H1 (cell line): ENCODE results near the gene CLDN9. TPM values are rescaled to one million over a fixed set of nuclear protein-coding genes. Genes with fewer than 3 reads are reported as not detected.

Source experiments
- CTCF ChIA-PET: fragments of 300-600 bp; sonication (Branson Sonifier 250); formaldehyde crosslinking; loops from one replicate; lab custom pipeline; 2021; ENCODE audit not compliant: partially characterized antibody; lab: Charles Lee
- POLR2A ChIA-PET: fragments of 300-600 bp; sonication (Branson Sonifier 250); formaldehyde crosslinking; loops from one replicate; lab custom pipeline; 2021; ENCODE audit warnings: inconsistent platforms; ENCODE audit not compliant: partially characterized antibody; lab: Charles Lee
- DNase-seq, 2 experiments: peaks; one replicate each; pipeline versions ENCODE4 v3.0.0 to v3.0.0-alpha.2; 2010 to 2022; ENCODE audit warnings: low spot score in 2 of 2, low read depth in 1 of 2, mixed read lengths in 1 of 2
- FAIRE-seq: peaks from 2 replicates; lab custom pipeline; 2011; peaks lifted over from hg19 to GRCh38; lab: Jason Lieb, UNC
- H2AFZ ChIP-seq: 2 replicates; pipeline ENCODE4 v1.8.1; 2012; ENCODE audit warnings: low read length, inconsistent platforms
- H2AK5ac ChIP-seq: 2 replicates; pipeline ENCODE4 v1.6.1; 2013; ENCODE audit warnings: low read depth, low read length
- H2BK120ac ChIP-seq: replicated peaks from 2 replicates; pipeline ENCODE3; 2013; ENCODE audit warnings: low read depth, low read length, inconsistent platforms
- H2BK12ac ChIP-seq: 2 replicates; pipeline ENCODE4 v1.6.1; 2013; ENCODE audit warnings: low read depth, low read length
- H2BK15ac ChIP-seq: 2 replicates; pipeline ENCODE4 v1.6.1; 2013; ENCODE audit warnings: low read length
- H2BK20ac ChIP-seq: 2 replicates; pipeline ENCODE4 v1.6.1; 2013; ENCODE audit warnings: low read length
- H2BK5ac ChIP-seq: 2 replicates; pipeline ENCODE4 v1.6.1; 2013; ENCODE audit warnings: low read depth, low read length
- H3K14ac ChIP-seq: 2 replicates; pipeline ENCODE4 v1.6.1; 2013; ENCODE audit warnings: inconsistent platforms; ENCODE audit not compliant: insufficient read length
- H3K18ac ChIP-seq: 2 replicates; pipeline ENCODE4 v1.6.1; 2013; ENCODE audit warnings: low read length; ENCODE audit errors: extremely low read depth
- H3K23ac ChIP-seq: 2 replicates; pipeline ENCODE4 v1.6.1; 2013; ENCODE audit warnings: inconsistent platforms; ENCODE audit not compliant: insufficient read length
- H3K23me2 ChIP-seq: 2 replicates; pipeline ENCODE4 v1.6.1; 2013; ENCODE audit warnings: low read depth, low read length
- H3K27ac ChIP-seq: 2 replicates; pipeline ENCODE4 v1.6.1; 2011; ENCODE audit warnings: low read depth, low read length, inconsistent platforms
- H3K27me3 ChIP-seq, 4 experiments: replicated peaks in 1 of 4; 1 replicate in 1 of 4; 2 replicates in 3 of 4; pipeline versions ENCODE4 v1.6.1 to v1.8.1; 2011 to 2013; ENCODE audit warnings: low read length in 3 of 4, mild to moderate bottlenecking in 3 of 4, inconsistent platforms in 2 of 4, mixed read lengths in 2 of 4, moderate library complexity in 1 of 4; ENCODE audit not compliant: control insufficient read depth in 3 of 4, insufficient read depth in 3 of 4; ENCODE audit errors: extremely low read depth in 1 of 4
- H3K36me3 ChIP-seq, 4 experiments: 2 replicates each; pipeline versions ENCODE4 v1.6.1 to v1.8.1; 2011 to 2013; ENCODE audit warnings: mild to moderate bottlenecking in 4 of 4, low read length in 3 of 4, moderate library complexity in 2 of 4, control low read depth in 1 of 4, inconsistent platforms in 1 of 4; ENCODE audit not compliant: insufficient read depth in 4 of 4, control insufficient read depth in 2 of 4
- H3K4ac ChIP-seq: replicated peaks from 2 replicates; pipeline ENCODE3; 2013; ENCODE audit warnings: low read length, low read depth, mixed read lengths, inconsistent platforms; ENCODE audit not compliant: insufficient read length
- H3K4me1 ChIP-seq, 4 experiments: replicated peaks in 1 of 4; 1 replicate in 1 of 4; 2 replicates in 3 of 4; pipeline versions ENCODE4 v1.6.1 to v1.8.1; 2011 to 2013; ENCODE audit warnings: low read length in 3 of 4, inconsistent platforms in 2 of 4, mixed read lengths in 1 of 4; ENCODE audit not compliant: insufficient read depth in 4 of 4, control insufficient read depth in 3 of 4
- H3K4me2 ChIP-seq, 2 experiments: 2 replicates each; pipeline versions ENCODE4 v1.6.1 to v1.8.1; 2011 to 2013; ENCODE audit warnings: low read depth in 2 of 2, low read length in 2 of 2, control low read depth in 1 of 2, inconsistent platforms in 1 of 2, mild to moderate bottlenecking in 1 of 2; ENCODE audit not compliant: insufficient read depth in 1 of 2
- H3K4me3 ChIP-seq, 4 experiments: fragments of 200-600, 300-600 bp in 1 of 4; sonication (generic), shearing (Covaris generic), sonication (Bioruptor Twin) in 1 of 4; 2 replicates each; pipeline versions ENCODE4 v1.5.1 to v1.8.1; 2011 to 2016; ENCODE audit warnings: low read length in 4 of 4, low read depth in 3 of 4, control low read depth in 2 of 4, inconsistent platforms in 2 of 4, mild to moderate bottlenecking in 2 of 4, mixed read lengths in 1 of 4, moderate library complexity in 1 of 4; ENCODE audit not compliant: insufficient read depth in 2 of 4; ENCODE audit errors: extremely low read depth in 1 of 4
- H3K56ac ChIP-seq: replicated peaks from 2 replicates; pipeline ENCODE3; 2013; ENCODE audit warnings: low read depth, mild to moderate bottlenecking, mixed read lengths, low read length, inconsistent platforms; ENCODE audit not compliant: insufficient read length
- H3K79me1 ChIP-seq: 2 replicates; pipeline ENCODE4 v1.6.1; 2013; ENCODE audit warnings: low read depth, low read length, control low read depth
- H3K79me2 ChIP-seq, 2 experiments: 2 replicates each; pipeline versions ENCODE4 v1.6.1 to v1.8.1; 2012 to 2013; ENCODE audit warnings: low read length in 2 of 2, mild to moderate bottlenecking in 2 of 2, inconsistent platforms in 1 of 2; ENCODE audit not compliant: insufficient read depth in 2 of 2, control insufficient read depth in 1 of 2
- H3K9ac ChIP-seq, 4 experiments: replicated peaks in 1 of 4; 1 replicate in 1 of 4; 2 replicates in 3 of 4; pipeline versions ENCODE4 v1.6.1 to v1.8.1; 2011 to 2013; ENCODE audit warnings: low read depth in 3 of 4, low read length in 3 of 4, control low read depth in 2 of 4, mild to moderate bottlenecking in 2 of 4, moderate library complexity in 2 of 4, inconsistent platforms in 1 of 4; ENCODE audit errors: extremely low read depth in 1 of 4
- H3K9me3 ChIP-seq, 2 experiments: 2 replicates each; pipeline versions ENCODE4 v1.6.1 to v1.8.1; 2012 to 2013; ENCODE audit warnings: mild to moderate bottlenecking in 2 of 2, moderate library complexity in 2 of 2, control low read depth in 1 of 2, inconsistent platforms in 1 of 2, low read depth in 1 of 2, low read length in 1 of 2, mixed read lengths in 1 of 2; ENCODE audit not compliant: insufficient read depth in 2 of 2
- H4K20me1 ChIP-seq, 2 experiments: replicated peaks in 1 of 2; 2 replicates each; pipeline versions ENCODE3 to v1.8.1; 2011 to 2013; ENCODE audit warnings: inconsistent platforms in 2 of 2, low read length in 2 of 2, mild to moderate bottlenecking in 1 of 2; ENCODE audit not compliant: insufficient read depth in 2 of 2, control insufficient read depth in 1 of 2
- H4K5ac ChIP-seq: 2 replicates; pipeline ENCODE4 v1.6.1; 2013; ENCODE audit warnings: low read length, low read depth, mixed read lengths, inconsistent platforms; ENCODE audit not compliant: insufficient read length
- H4K8ac ChIP-seq: 2 replicates; pipeline ENCODE4 v1.8.0; 2013; ENCODE audit warnings: mild to moderate bottlenecking, moderate library complexity, low read length, inconsistent platforms; ENCODE audit not compliant: insufficient read depth; ENCODE audit errors: extremely low read depth
- H4K91ac ChIP-seq: replicated peaks from 2 replicates; pipeline ENCODE3; 2013; ENCODE audit warnings: low read length, mixed read lengths, inconsistent platforms; ENCODE audit not compliant: insufficient read length
- BACH1 ChIP-seq: IDR thresholded peaks from 2 replicates; pipeline ENCODE4 v1.6.1; 2012; ENCODE audit warnings: low read length, improper control_type of control experiment
- CHD2 ChIP-seq: IDR thresholded peaks from 2 replicates; pipeline ENCODE4 v1.6.1; 2012; ENCODE audit warnings: low read length, improper control_type of control experiment
- EGR1 ChIP-seq: IDR thresholded peaks from 2 replicates; pipeline ENCODE4 v1.6.1; 2011; ENCODE audit warnings: low read depth, low read length, borderline replicate concordance
- POLR2AphosphoS5 ChIP-seq: IDR thresholded peaks from 2 replicates; pipeline ENCODE4 v1.6.1; 2011; ENCODE audit warnings: low read depth, low read length
- SIX5 ChIP-seq: IDR thresholded peaks from 2 replicates; pipeline ENCODE4 v1.6.1; 2011; ENCODE audit warnings: mild to moderate bottlenecking, low read depth, low read length
- TBP ChIP-seq: IDR thresholded peaks from 2 replicates; pipeline ENCODE4 v1.6.1; 2011; ENCODE audit warnings: low read depth, low read length, improper control_type of control experiment
- TCF12 ChIP-seq: IDR thresholded peaks from 2 replicates; pipeline ENCODE4 v1.6.1; 2011; ENCODE audit warnings: low read depth, mild to moderate bottlenecking, low read length
- WGBS, 2 experiments: shearing (Covaris generic) in 1 of 2; methylation state at CpG; one replicate each; pipeline versions ENCODE4 v1.1.6 to v1.1.7; 2013 to 2015; ENCODE audit warnings: low lambda C conversion rate in 2 of 2, mixed read lengths in 2 of 2, inconsistent platforms in 1 of 2, low coverage in 1 of 2, missing lambda C conversion rate in 1 of 2; ENCODE audit not compliant: insufficient replicate concordance in 2 of 2, insufficient coverage in 1 of 2, insufficient read length in 1 of 2; ENCODE audit errors: extremely low coverage in 1 of 2, missing lambda C conversion rate in 1 of 2; 5-methylcytosine and 5-hydroxymethylcytosine counted together
- polyA plus RNA-seq, 7 experiments: library from polyadenylated mRNA; depleted of rRNA in 3 of 7; stranded (reverse) in 5 of 7; unstranded in 2 of 7; fragments of >200 nt in 5 of 7; fragments of 200-250 nt in 2 of 7; gene quantifications; 1 replicate in 5 of 7; 2 replicates in 1 of 7; 4 replicates in 1 of 7; pipeline versions ENCODE4 v1.2.1 to v1.2.3, GENCODE V29; 2011 to 2013; ENCODE audit warnings: missing spikeins in 2 of 7, mixed read lengths in 2 of 7
- total RNA-seq: library from RNA; stranded (reverse); fragmentation: NEBNext Ultra II Directional; extraction: Animal tissue kit (Norgen Biotek cat#: 25700); gene quantifications from 2 replicates; pipeline ENCODE4 v1.2.1, GENCODE V29; 2021

The CLDN9 gene
- total and polyA plus RNA-seq, 2 of the 8 experiments (the other 6 are each of a cell fraction or from before 2014, with no cell fraction given), result 0.60 to 0.89 TPM

GRCh38 chr16:3025032-3026002 is 12.6 kb downstream of the CLDN9 start:
- Histone ChIP-seq H2BK5ac (no peak overlapping the region), H4K20me1 (peaks cover 9 to 26% of the 10 kb centered on the region in 2 experiments), H3K27ac (no peak overlapping the region), H3K18ac (no peak overlapping the region), H3K4me2 (no peak overlapping the region), H2BK15ac (no peak overlapping the region), H2BK20ac (no peak overlapping the region), H3K23me2 (peaks cover 17% of the 10 kb centered on the region; the same call in 1 of the 2 replicates), H3K79me1 (no peaks in the 10 kb centered on the region), H4K5ac (no peak overlapping the region), H3K27me3 (no peaks in the 10 kb centered on the region), H3K4me3 (no peak overlapping the region), H3K56ac (no peak overlapping the region), H4K91ac (no peak overlapping the region), H4K8ac (no peak overlapping the region; the same call in 1 of the 2 replicates), H3K14ac (no peak overlapping the region), H3K79me2 (peaks cover 0 to 3% of the 10 kb centered on the region in 2 experiments; a peak in 1 of 4 replicates), H2AK5ac (no peak overlapping the region), H2AFZ (no peak overlapping the region), H2BK120ac (no peak overlapping the region), H3K23ac (no peak overlapping the region), H3K9ac (no peak overlapping the region), H2BK12ac (no peak overlapping the region), H3K9me3 (no peaks in the 10 kb centered on the region), H3K36me3 (peaks cover 0 to 19% (median 11%) of the 10 kb centered on the region in 4 experiments; a peak in 7 of 8 replicates), H3K4ac (no peak overlapping the region), H3K4me1 (peaks cover 0 to 23% (median 20%) of the 10 kb centered on the region in 4 experiments; a peak in 6 of 7 replicates)
- DNase-seq (no peak), FAIRE-seq (no peak)
- CTCF ChIA-PET, result interaction anchor here (0.7 to 23.8 kb wide), 6 partner anchors 10 to 128 kb away, joined by 3 to 639 read pairs (median 4); partner anchors contain the start of gene CLDN9
- POLR2A ChIA-PET, result interaction anchor here (0.5 to 35.7 kb wide), 12 partner anchors 4 to 145 kb away, joined by 3 to 1808 read pairs (median 53); partner anchors contain the start of genes BICDL2, CLDN6, CLDN9 and HCFC1R1
- TF ChIP-seq TBP, result no peak
- no peak for TF ChIP-seq BACH1
- no peak for TF ChIP-seq TCF12
- no peak for TF ChIP-seq POLR2AphosphoS5
- TF ChIP-seq SIX5, result no peak
- TF ChIP-seq CHD2, result no peak
- TF ChIP-seq EGR1, result no peak
- 85% methylated on average over 18 of the region's 18 CpGs; no CpG with 5 or more reads in 1 of the 2 experiments for WGBS, 2 experiments
